ENCODE results near the gene PAM. TPM values are rescaled to one million over a fixed set of nuclear protein-coding genes. Genes with fewer than 3 reads are reported as not detected.

Gene PAM
- total RNA-seq, 1 experiment from 2014 or later = 142 TPM

GRCh38 chr5:102767862-102768261 is 12.8 kb downstream of the PAM start:
- Mint-ChIP-seq H3K36me3 (ENCODE audit: insufficient read depth, unreplicated experiment) (no peaks in the 10 kb centered on the region), H3K4me1 (ENCODE audit: low read depth, unreplicated experiment) (peaks cover 26% of the 10 kb centered on the region), H3K9me3 (ENCODE audit: low read depth, unreplicated experiment) (no peaks in the 10 kb centered on the region), H3K27ac (ENCODE audit: unreplicated experiment) (no peak overlapping the region), H3K27me3 (ENCODE audit: unreplicated experiment) (no peaks in the 10 kb centered on the region), H3K4me3 (ENCODE audit: low read depth, unreplicated experiment) (no peak overlapping the region)
- CTCF ChIA-PET = no interaction called here
- BruUV-seq (replicated peaks) = no TSS peak
- intact Hi-C loops (cut with micrococcal nuclease; ENCODE audit: unreplicated experiment) = no loop called here
- DNase-seq = no peak
- TF ChIP-seq, protein P1, sequence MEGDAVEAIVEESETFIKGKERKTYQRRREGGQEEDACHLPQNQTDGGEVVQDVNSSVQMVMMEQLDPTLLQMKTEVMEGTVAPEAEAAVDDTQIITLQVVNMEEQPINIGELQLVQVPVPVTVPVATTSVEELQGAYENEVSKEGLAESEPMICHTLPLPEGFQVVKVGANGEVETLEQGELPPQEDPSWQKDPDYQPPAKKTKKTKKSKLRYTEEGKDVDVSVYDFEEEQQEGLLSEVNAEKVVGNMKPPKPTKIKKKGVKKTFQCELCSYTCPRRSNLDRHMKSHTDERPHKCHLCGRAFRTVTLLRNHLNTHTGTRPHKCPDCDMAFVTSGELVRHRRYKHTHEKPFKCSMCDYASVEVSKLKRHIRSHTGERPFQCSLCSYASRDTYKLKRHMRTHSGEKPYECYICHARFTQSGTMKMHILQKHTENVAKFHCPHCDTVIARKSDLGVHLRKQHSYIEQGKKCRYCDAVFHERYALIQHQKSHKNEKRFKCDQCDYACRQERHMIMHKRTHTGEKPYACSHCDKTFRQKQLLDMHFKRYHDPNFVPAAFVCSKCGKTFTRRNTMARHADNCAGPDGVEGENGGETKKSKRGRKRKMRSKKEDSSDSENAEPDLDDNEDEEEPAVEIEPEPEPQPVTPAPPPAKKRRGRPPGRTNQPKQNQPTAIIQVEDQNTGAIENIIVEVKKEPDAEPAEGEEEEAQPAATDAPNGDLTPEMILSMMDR (IDR thresholded peaks at IDR 0.05; ENCODE audit: unreplicated experiment) = no peak

- intact Hi-C loops (cut with micrococcal nuclease; ENCODE audit: unreplicated experiment) = no loop called here
- Mint-ChIP-seq H3K9me3 (ENCODE audit: low read depth, unreplicated experiment) (peaks cover 3% of the 10 kb centered on the region), H3K27ac (ENCODE audit: unreplicated experiment) (no peak overlapping the region), H3K4me1 (ENCODE audit: low read depth, unreplicated experiment) (peaks cover 16% of the 10 kb centered on the region), H3K36me3 (ENCODE audit: insufficient read depth, unreplicated experiment) (no peaks in the 10 kb centered on the region), H3K27me3 (ENCODE audit: unreplicated experiment) (no peaks in the 10 kb centered on the region), H3K4me3 (ENCODE audit: low read depth, unreplicated experiment) (no peak overlapping the region)
- no TSS peak for BruUV-seq (replicated peaks)
- TF ChIP-seq, protein P1 (IDR thresholded peaks at IDR 0.05; ENCODE audit: unreplicated experiment) = no peak
- no peak for DNase-seq
- CTCF ChIA-PET = interaction anchor here (0.6 to 1.1 kb wide), 2 partner anchors 90 to 311 kb away, joined by 3 to 4 read pairs; no protein-coding TSS in a partner anchor
Measured at GRCh38 chr5:102770803-102771202, 15.7 kb downstream of the PAM start.

GRCh38 chr5:102771435-102771834 is 16.3 kb downstream of the PAM start:
- intact Hi-C loops (cut with micrococcal nuclease; ENCODE audit: unreplicated experiment) = no loop called here
- TF ChIP-seq, protein P1 (IDR thresholded peaks at IDR 0.05; ENCODE audit: unreplicated experiment) = no peak
- Mint-ChIP-seq H3K4me1 (ENCODE audit: low read depth, unreplicated experiment) (peaks cover 16% of the 10 kb centered on the region), H3K36me3 (ENCODE audit: insufficient read depth, unreplicated experiment) (no peaks in the 10 kb centered on the region), H3K4me3 (ENCODE audit: low read depth, unreplicated experiment) (no peak overlapping the region), H3K27me3 (ENCODE audit: unreplicated experiment) (no peaks in the 10 kb centered on the region), H3K9me3 (ENCODE audit: low read depth, unreplicated experiment) (peaks cover 3% of the 10 kb centered on the region), H3K27ac (ENCODE audit: unreplicated experiment) (no peak overlapping the region)
- no TSS peak for BruUV-seq (replicated peaks)
- DNase-seq = no peak
- CTCF ChIA-PET = interaction anchor here (1.1 kb wide), 1 partner anchor 91 kb away, joined by 4 read pairs; no protein-coding TSS in a partner anchor

GRCh38 chr5:102772273-102772672 is 17.2 kb downstream of the PAM start:
- no peak overlapping the region for H3K27ac Mint-ChIP-seq (ENCODE audit: unreplicated experiment)
- no peak overlapping the region for H3K4me3 Mint-ChIP-seq (ENCODE audit: low read depth, unreplicated experiment)
- CTCF ChIA-PET = no interaction called here
- no peaks in the 10 kb centered on the region for H3K36me3 Mint-ChIP-seq (ENCODE audit: insufficient read depth, unreplicated experiment)
- no TSS peak for BruUV-seq (replicated peaks)
- no peaks in the 10 kb centered on the region for H3K27me3 Mint-ChIP-seq (ENCODE audit: unreplicated experiment)
- peaks cover 3% of the 10 kb centered on the region for H3K9me3 Mint-ChIP-seq (ENCODE audit: low read depth, unreplicated experiment)
- intact Hi-C loops (cut with micrococcal nuclease; ENCODE audit: unreplicated experiment) = no loop called here
- H3K4me1 Mint-ChIP-seq (ENCODE audit: low read depth, unreplicated experiment) = peaks cover 16% of the 10 kb centered on the region
- TF ChIP-seq, protein P1 (IDR thresholded peaks at IDR 0.05; ENCODE audit: unreplicated experiment) = no peak
- no peak for DNase-seq
